Measurements from ENCODE around the gene MCF2L2.

DNA sequence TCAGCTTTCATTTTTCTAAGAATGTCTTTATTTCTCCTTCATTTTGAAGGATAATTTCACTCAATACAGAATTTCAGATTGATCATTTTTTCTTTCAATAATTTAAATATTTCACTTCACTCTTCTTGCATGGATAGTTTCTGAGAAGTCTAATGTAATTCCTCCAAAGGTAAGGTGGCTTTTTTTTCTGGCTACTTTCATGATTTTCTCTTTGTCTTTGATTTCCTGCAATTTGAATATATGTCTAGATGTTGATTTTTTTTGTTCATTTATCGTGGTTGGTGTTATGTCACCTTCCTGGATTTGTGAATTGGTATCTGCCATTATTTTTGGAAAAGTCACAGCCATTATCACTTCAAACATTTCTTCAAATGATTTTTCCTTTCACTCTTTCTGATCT lies 14.6 kb upstream of the MCF2L2 start:
- TF ChIP-seq, protein P1, sequence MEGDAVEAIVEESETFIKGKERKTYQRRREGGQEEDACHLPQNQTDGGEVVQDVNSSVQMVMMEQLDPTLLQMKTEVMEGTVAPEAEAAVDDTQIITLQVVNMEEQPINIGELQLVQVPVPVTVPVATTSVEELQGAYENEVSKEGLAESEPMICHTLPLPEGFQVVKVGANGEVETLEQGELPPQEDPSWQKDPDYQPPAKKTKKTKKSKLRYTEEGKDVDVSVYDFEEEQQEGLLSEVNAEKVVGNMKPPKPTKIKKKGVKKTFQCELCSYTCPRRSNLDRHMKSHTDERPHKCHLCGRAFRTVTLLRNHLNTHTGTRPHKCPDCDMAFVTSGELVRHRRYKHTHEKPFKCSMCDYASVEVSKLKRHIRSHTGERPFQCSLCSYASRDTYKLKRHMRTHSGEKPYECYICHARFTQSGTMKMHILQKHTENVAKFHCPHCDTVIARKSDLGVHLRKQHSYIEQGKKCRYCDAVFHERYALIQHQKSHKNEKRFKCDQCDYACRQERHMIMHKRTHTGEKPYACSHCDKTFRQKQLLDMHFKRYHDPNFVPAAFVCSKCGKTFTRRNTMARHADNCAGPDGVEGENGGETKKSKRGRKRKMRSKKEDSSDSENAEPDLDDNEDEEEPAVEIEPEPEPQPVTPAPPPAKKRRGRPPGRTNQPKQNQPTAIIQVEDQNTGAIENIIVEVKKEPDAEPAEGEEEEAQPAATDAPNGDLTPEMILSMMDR (IDR thresholded peaks at IDR 0.05): no peak
- no peak for TF ChIP-seq POLR2A (IDR thresholded peaks at IDR 0.05)

Measured in uterus (tissue), 2 donors.